ENCODE data around the gene NKAIN1. TPM values are rescaled to one million over a fixed set of nuclear protein-coding genes. Genes with fewer than 3 reads are reported as not detected.

Gene NKAIN1
- total RNA-seq, 2 experiments from 2014 or later: not detected

GRCh38 chr1:31163866-31164265 is 75.8 kb downstream of the NKAIN1 start:
- Histone ChIP-seq H3K36me3 (ENCODE audit: insufficient read depth, low read length) (no peaks in the 10 kb centered on the region), H3K27ac (ENCODE audit: low read depth, low read length, poor library complexity, severe bottlenecking) (no peak overlapping the region), H2AFZ (ENCODE audit: low read length) (no peak overlapping the region), H3K79me2 (ENCODE audit: insufficient read depth, low read depth, low read length) (no peaks in the 10 kb centered on the region), H3K4me3 (ENCODE audit: low read depth, low read length, poor library complexity, severe bottlenecking) (no peak overlapping the region), H3K4me1 (ENCODE audit: insufficient read depth, low read length, poor library complexity, severe bottlenecking) (no peaks in the 10 kb centered on the region), H3K4me2 (ENCODE audit: low read length) (no peak overlapping the region), H3K9me2 (ENCODE audit: insufficient read depth, low read length) (no peaks in the 10 kb centered on the region), H3K9me3 (ENCODE audit: low read length) (no peaks in the 10 kb centered on the region), H4K20me1 (ENCODE audit: insufficient read depth, low read length) (no peaks in the 10 kb centered on the region)
- no peak for DNase-seq (ENCODE audit: low spot score)
- no TSS peak for BruUV-seq (replicated peaks)
- intact Hi-C loops (cut with micrococcal nuclease; ENCODE audit: unreplicated experiment): no loop called here
- TF ChIP-seq CTCF (conservative IDR thresholded peaks at IDR 0.05; ENCODE audit: low read length) (no peak), EZH2phosphoT487 (IDR thresholded peaks at IDR 0.05; ENCODE audit: borderline replicate concordance, low read depth, low read length) (no peak)
- CTCF ChIA-PET (ENCODE audit: unreplicated experiment): interaction anchor here (1.4 kb wide), 1 partner anchor 22 kb away, joined by 3 read pairs; no protein-coding TSS in a partner anchor
- POLR2A ChIA-PET: interaction anchor here (0.7 kb wide), 1 partner anchor 164 kb away, joined by 3 read pairs; no protein-coding TSS in a partner anchor

DNA sequence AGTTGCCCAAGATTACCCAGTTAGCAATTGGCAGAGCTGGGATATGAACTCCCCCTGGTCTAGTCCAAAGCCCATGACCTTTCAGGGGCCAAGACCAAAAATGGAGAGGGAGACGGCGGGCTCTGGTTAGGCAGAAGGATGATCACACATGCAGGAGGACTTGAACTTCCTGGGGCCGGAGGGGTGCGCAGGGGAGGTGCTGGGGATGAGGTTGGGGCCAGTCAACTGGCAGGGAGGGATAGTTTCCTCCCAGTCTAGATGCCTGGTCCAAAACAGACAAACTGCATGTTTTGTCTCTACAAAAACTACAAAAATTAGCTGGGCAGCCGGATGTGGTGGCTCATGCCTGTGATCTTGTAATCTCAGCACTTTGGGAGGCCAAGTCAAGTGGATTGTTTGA is 78.1 kb downstream of the NKAIN1 start:
- TF ChIP-seq EZH2phosphoT487 (IDR thresholded peaks at IDR 0.05; ENCODE audit: borderline replicate concordance, low read depth, low read length): no peak
- TF ChIP-seq CTCF (conservative IDR thresholded peaks at IDR 0.05; ENCODE audit: low read length): no peak
- Histone ChIP-seq H4K20me1 (ENCODE audit: insufficient read depth, low read length) (no peaks in the 10 kb centered on the region), H3K27ac (ENCODE audit: low read depth, low read length, poor library complexity, severe bottlenecking) (no peak overlapping the region), H3K9me3 (ENCODE audit: low read length) (no peaks in the 10 kb centered on the region), H3K4me1 (ENCODE audit: insufficient read depth, low read length, poor library complexity, severe bottlenecking) (no peaks in the 10 kb centered on the region), H3K9me2 (ENCODE audit: insufficient read depth, low read length) (no peaks in the 10 kb centered on the region), H3K36me3 (ENCODE audit: insufficient read depth, low read length) (no peaks in the 10 kb centered on the region), H3K4me3 (ENCODE audit: low read depth, low read length, poor library complexity, severe bottlenecking) (no peak overlapping the region), H3K79me2 (ENCODE audit: insufficient read depth, low read depth, low read length) (no peaks in the 10 kb centered on the region), H2AFZ (ENCODE audit: low read length) (no peak overlapping the region), H3K4me2 (ENCODE audit: low read length) (no peak overlapping the region)
- BruUV-seq (replicated peaks): no TSS peak
- intact Hi-C loops (cut with micrococcal nuclease; ENCODE audit: unreplicated experiment): no loop called here
- ChIA-PET POLR2A (interaction anchor here (0.6 kb wide), 1 partner anchor 14 kb away, joined by 5 read pairs; no protein-coding TSS in a partner anchor), CTCF (ENCODE audit: unreplicated experiment) (interaction anchor here (1.0 kb wide), 1 partner anchor 9 kb away, joined by 3 read pairs; no protein-coding TSS in a partner anchor)
- no peak for DNase-seq (ENCODE audit: low spot score)

GRCh38 chr1:31159869-31160611 is 79.6 kb downstream of the NKAIN1 start:
- intact Hi-C loops (cut with micrococcal nuclease; ENCODE audit: unreplicated experiment): loop anchor here (5.0 kb wide), 1 partner anchor 262 kb away; no protein-coding TSS in a partner anchor
- H3K4me1 ChIP-seq (ENCODE audit: insufficient read depth, low read length, poor library complexity, severe bottlenecking): peaks cover 9% of the 10 kb centered on the region
- no peak overlapping the region for H3K27ac ChIP-seq (ENCODE audit: low read depth, low read length, poor library complexity, severe bottlenecking)
- POLR2A ChIA-PET: no interaction called here
- H4K20me1 ChIP-seq (ENCODE audit: insufficient read depth, low read length): no peaks in the 10 kb centered on the region
- H3K4me3 ChIP-seq (ENCODE audit: low read depth, low read length, poor library complexity, severe bottlenecking): no peak overlapping the region
- no peak overlapping the region for H3K4me2 ChIP-seq (ENCODE audit: low read length)
- no peaks in the 10 kb centered on the region for H3K9me3 ChIP-seq (ENCODE audit: low read length)
- TF ChIP-seq CTCF (conservative IDR thresholded peaks at IDR 0.05; ENCODE audit: low read length) (no peak), EZH2phosphoT487 (IDR thresholded peaks at IDR 0.05; ENCODE audit: borderline replicate concordance, low read depth, low read length) (no peak)
- H3K9me2 ChIP-seq (ENCODE audit: insufficient read depth, low read length): no peaks in the 10 kb centered on the region
- CTCF ChIA-PET (ENCODE audit: unreplicated experiment): no interaction called here
- BruUV-seq (replicated peaks): no TSS peak
- no peaks in the 10 kb centered on the region for H3K36me3 ChIP-seq (ENCODE audit: insufficient read depth, low read length)
- no peak for DNase-seq (ENCODE audit: low spot score)
- H2AFZ ChIP-seq (ENCODE audit: low read length): no peak overlapping the region
- H3K79me2 ChIP-seq (ENCODE audit: insufficient read depth, low read depth, low read length): no peaks in the 10 kb centered on the region

All from OCI-LY7 (cell line).